ENCODE results near the gene SBSN. TPM values are rescaled to one million over a fixed set of nuclear protein-coding genes. Genes with fewer than 3 reads are reported as not detected.
A peak's percentile ranks its signal among the peaks of the same experiment; 100 is the strongest.

SBSN gene
- total and polyA plus RNA-seq, 9 of the 15 experiments (the other 6 are each of a cell fraction or from before 2014, with no cell fraction given) = 0.05 TPM; not detected in 8

DNA sequence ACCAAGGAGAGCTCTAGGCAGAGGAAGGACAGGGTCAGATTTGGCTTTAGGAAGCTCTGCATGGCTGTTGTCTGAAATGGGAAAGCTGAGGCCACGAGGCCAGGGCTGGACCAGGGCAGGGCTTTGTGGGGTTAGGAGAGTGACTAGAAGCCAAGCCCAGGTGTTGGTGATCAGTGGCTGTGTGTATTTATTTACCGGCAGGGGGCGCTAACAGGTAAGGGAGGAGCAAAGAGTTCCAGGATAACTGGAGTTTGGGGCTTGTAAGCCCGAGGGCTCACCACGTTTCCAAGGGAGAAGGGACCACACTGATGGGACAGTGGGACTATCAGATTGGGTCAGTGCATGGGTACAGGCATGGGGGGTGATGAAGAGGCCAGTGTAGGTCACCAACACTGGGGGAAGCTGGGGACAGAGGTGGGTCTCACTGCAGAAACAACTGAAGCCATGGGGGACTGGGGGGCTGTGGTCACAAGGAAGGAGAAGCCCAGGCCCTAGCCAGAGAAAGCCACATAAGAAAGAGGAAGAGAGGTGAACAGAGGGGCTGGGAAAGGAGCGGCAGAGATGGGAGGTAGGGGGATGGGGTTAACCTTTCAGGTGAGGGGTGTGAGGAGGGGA, 21.2 kb upstream of the SBSN start (continued):
- TF ChIP-seq, protein P1, sequence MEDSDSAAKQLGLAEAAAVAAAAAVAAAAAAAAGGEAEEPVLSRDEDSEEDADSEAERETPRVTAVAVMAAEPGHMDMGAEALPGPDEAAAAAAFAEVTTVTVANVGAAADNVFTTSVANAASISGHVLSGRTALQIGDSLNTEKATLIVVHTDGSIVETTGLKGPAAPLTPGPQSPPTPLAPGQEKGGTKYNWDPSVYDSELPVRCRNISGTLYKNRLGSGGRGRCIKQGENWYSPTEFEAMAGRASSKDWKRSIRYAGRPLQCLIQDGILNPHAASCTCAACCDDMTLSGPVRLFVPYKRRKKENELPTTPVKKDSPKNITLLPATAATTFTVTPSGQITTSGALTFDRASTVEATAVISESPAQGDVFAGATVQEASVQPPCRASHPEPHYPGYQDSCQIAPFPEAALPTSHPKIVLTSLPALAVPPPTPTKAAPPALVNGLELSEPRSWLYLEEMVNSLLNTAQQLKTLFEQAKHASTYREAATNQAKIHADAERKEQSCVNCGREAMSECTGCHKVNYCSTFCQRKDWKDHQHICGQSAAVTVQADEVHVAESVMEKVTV (CRISPR knock-in tag; IDR thresholded peaks at IDR 0.05) = 0 out of 2 replicates have a peak, but pooled peaks have one; percentile 9
- TF ChIP-seq GABPB2 (CRISPR knock-in tag; conservative IDR thresholded peaks at IDR 0.05) (no peak), KAT7 (CRISPR knock-in tag; IDR thresholded peaks at IDR 0.05; ENCODE audit: borderline replicate concordance) (no peak), POLR2H (tag; IDR thresholded peaks at IDR 0.05; ENCODE audit: low read depth) (no peak), CBFA2T2 (conservative IDR thresholded peaks at IDR 0.05) (no peak), BDP1 (IDR thresholded peaks at IDR 0.05; ENCODE audit: insufficient read depth, insufficient read length) (no peak), HDAC1 (IDR thresholded peaks at IDR 0.05) (no peak), ZNF57 (CRISPR knock-in tag; IDR thresholded peaks at IDR 0.05) (no peak), ARNT (IDR thresholded peaks at IDR 0.05) (no peak), ZNF12 (CRISPR knock-in tag; IDR thresholded peaks at IDR 0.05) (no peak), SETDB1 (IDR thresholded peaks at IDR 0.05; ENCODE audit: low read length) (no peak), ZNF174 (CRISPR knock-in tag; IDR thresholded peaks at IDR 0.05) (no peak), ZNF140 (CRISPR knock-in tag; IDR thresholded peaks at IDR 0.05) (no peak), ZNF263 (CRISPR knock-in tag; IDR thresholded peaks at IDR 0.05; ENCODE audit: borderline replicate concordance) (peak; percentile 64; the same call in 1 of the 2 replicates), BRF1 (IDR thresholded peaks at IDR 0.05; ENCODE audit: borderline replicate concordance, extremely low read depth, insufficient read length) (no peak), BCOR (IDR thresholded peaks at IDR 0.05) (no peak), MXI1 (IDR thresholded peaks at IDR 0.05; ENCODE audit: low read depth, low read length) (no peak)
- TF ChIP-seq, protein P2, sequence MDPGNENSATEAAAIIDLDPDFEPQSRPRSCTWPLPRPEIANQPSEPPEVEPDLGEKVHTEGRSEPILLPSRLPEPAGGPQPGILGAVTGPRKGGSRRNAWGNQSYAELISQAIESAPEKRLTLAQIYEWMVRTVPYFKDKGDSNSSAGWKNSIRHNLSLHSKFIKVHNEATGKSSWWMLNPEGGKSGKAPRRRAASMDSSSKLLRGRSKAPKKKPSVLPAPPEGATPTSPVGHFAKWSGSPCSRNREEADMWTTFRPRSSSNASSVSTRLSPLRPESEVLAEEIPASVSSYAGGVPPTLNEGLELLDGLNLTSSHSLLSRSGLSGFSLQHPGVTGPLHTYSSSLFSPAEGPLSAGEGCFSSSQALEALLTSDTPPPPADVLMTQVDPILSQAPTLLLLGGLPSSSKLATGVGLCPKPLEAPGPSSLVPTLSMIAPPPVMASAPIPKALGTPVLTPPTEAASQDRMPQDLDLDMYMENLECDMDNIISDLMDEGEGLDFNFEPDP (CRISPR knock-in tag; IDR thresholded peaks at IDR 0.05) = no peak
- TF ChIP-seq, protein P3, sequence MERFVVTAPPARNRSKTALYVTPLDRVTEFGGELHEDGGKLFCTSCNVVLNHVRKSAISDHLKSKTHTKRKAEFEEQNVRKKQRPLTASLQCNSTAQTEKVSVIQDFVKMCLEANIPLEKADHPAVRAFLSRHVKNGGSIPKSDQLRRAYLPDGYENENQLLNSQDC (CRISPR knock-in tag; IDR thresholded peaks at IDR 0.05) = no peak

All from K562 (cell line).